SK-N-SH (cell line): Measurements from ENCODE around the gene NHLH1.

ENCODE experiments used
- CTCF ChIP-seq: fragments of 200-600 bp; sonication (generic); IDR thresholded peaks from 2 replicates; pipeline ENCODE4 v1.6.1; 2017; ENCODE audit warnings: antibody characterized with exemption, mild to moderate bottlenecking, moderate library complexity
- JUND ChIP-seq: IDR thresholded peaks from 2 replicates; pipeline ENCODE4 v1.4.0; 2012
- MEF2A ChIP-seq: IDR thresholded peaks from 2 replicates; pipeline ENCODE4 v1.4.0; 2012; ENCODE audit warnings: low read depth, borderline replicate concordance
- MXI1 ChIP-seq: IDR thresholded peaks from 2 replicates; pipeline ENCODE4 v1.6.1; 2012; ENCODE audit warnings: mild to moderate bottlenecking, low read depth, low read length, improper control_type of control experiment
- PBX3 ChIP-seq: IDR thresholded peaks from 2 replicates; pipeline ENCODE4; 2012
- POLR2AphosphoS5 ChIP-seq: IDR thresholded peaks from 2 replicates; pipeline ENCODE4 v1.6.1; 2012; ENCODE audit warnings: low read depth, low read length
- REST ChIP-seq: IDR thresholded peaks from 2 replicates; pipeline ENCODE4 v1.6.1; 2012; ENCODE audit warnings: mild to moderate bottlenecking, low read depth, low read length, moderate library complexity
- RFX5 ChIP-seq: IDR thresholded peaks from 2 replicates; pipeline ENCODE4 v1.6.1; 2012; ENCODE audit warnings: mild to moderate bottlenecking, improper control_type of control experiment, low read length
- SIN3A ChIP-seq: IDR thresholded peaks from 2 replicates; pipeline ENCODE4 v1.6.1; 2012; ENCODE audit warnings: low read depth, mild to moderate bottlenecking, low read length, moderate library complexity, borderline replicate concordance
- TCF12 ChIP-seq: IDR thresholded peaks from 2 replicates; pipeline ENCODE4 v1.4.0; 2012
- USF1 ChIP-seq: IDR thresholded peaks from 2 replicates; pipeline ENCODE4 v1.4.0; 2012; ENCODE audit warnings: low read depth, borderline replicate concordance
- USF2 ChIP-seq: fragments of 150-350 bp; IDR thresholded peaks from 2 replicates; pipeline ENCODE4 v1.6.1; 2017; ENCODE audit warnings: antibody characterized with exemption, low read length, low read depth, borderline replicate concordance
- YY1 ChIP-seq: IDR thresholded peaks from 2 replicates; pipeline ENCODE4 v1.4.0; 2012; ENCODE audit warnings: low read depth, mild to moderate bottlenecking

GRCh38 chr1:160367934-160368923 is 1.4 kb downstream of the NHLH1 start:
- no peak for TF ChIP-seq CTCF
- TF ChIP-seq JUND, result no peak
- no peak for TF ChIP-seq PBX3
- TF ChIP-seq POLR2AphosphoS5, result no peak
- TF ChIP-seq MXI1, result no peak
- no peak for TF ChIP-seq TCF12
- no peak for TF ChIP-seq MEF2A
- no peak for TF ChIP-seq REST
- no peak for TF ChIP-seq USF2
- no peak for TF ChIP-seq YY1
- no peak for TF ChIP-seq SIN3A
- no peak for TF ChIP-seq RFX5
- TF ChIP-seq USF1, result no peak
